AG08396 (cell line): Measurements from ENCODE around the gene ABCA6.
"Not testable (repeated sequence)": the region's sequence is repeated elsewhere in the genome, so short reads cannot be mapped to it uniquely, and the experiment has no call there.

Experiments used
- DNase-seq: peaks from one replicate; pipeline ENCODE4 v3.0.0; 2012; ENCODE audit warnings: low spot score, mixed read lengths

Gene ABCA6, protein sequence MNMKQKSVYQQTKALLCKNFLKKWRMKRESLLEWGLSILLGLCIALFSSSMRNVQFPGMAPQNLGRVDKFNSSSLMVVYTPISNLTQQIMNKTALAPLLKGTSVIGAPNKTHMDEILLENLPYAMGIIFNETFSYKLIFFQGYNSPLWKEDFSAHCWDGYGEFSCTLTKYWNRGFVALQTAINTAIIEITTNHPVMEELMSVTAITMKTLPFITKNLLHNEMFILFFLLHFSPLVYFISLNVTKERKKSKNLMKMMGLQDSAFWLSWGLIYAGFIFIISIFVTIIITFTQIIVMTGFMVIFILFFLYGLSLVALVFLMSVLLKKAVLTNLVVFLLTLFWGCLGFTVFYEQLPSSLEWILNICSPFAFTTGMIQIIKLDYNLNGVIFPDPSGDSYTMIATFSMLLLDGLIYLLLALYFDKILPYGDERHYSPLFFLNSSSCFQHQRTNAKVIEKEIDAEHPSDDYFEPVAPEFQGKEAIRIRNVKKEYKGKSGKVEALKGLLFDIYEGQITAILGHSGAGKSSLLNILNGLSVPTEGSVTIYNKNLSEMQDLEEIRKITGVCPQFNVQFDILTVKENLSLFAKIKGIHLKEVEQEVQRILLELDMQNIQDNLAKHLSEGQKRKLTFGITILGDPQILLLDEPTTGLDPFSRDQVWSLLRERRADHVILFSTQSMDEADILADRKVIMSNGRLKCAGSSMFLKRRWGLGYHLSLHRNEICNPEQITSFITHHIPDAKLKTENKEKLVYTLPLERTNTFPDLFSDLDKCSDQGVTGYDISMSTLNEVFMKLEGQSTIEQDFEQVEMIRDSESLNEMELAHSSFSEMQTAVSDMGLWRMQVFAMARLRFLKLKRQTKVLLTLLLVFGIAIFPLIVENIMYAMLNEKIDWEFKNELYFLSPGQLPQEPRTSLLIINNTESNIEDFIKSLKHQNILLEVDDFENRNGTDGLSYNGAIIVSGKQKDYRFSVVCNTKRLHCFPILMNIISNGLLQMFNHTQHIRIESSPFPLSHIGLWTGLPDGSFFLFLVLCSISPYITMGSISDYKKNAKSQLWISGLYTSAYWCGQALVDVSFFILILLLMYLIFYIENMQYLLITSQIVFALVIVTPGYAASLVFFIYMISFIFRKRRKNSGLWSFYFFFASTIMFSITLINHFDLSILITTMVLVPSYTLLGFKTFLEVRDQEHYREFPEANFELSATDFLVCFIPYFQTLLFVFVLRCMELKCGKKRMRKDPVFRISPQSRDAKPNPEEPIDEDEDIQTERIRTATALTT (N-terminal part only)

DNA sequence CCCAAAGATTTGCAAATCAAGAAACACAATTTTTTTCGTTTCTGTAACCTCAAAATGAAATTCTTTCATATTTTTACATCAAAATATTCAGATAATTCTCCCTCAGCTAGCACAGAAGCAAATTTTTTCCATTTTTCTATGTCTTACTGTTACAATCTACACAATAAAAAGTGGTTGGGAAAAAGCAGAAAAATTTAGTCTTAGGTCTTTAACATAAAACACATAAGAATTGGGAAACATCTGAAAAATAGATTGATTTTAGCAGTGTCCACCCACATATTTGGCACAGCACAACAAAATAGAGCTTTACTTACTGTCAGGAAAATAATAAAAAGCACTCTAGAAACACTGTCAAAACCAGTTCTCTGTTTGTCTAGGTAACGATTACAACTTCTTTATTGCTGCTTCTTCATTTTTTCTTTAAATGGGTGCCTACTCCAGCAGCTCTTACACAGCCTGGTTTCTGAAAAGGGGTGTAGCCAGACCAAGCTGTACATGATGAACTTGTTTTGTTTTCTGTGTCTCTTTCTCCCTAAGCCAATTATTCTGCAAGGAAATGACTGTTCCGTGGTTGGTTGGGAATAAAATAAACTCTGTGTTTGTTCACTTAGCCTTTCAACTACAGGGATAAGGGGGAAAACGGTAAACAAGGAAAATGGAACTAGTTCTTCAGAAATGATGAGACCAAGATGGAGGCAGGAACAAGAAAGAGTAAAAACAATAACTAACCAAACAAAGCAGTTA lies at the start of gene ABCA6:
TSS of gene ABCA6 (minus strand) at position 465 of the 744 bp plus-strand sequence. CDS start 1,192 bp downstream, outside the sequence.
- peak; percentile 10 for DNase-seq

DNA sequence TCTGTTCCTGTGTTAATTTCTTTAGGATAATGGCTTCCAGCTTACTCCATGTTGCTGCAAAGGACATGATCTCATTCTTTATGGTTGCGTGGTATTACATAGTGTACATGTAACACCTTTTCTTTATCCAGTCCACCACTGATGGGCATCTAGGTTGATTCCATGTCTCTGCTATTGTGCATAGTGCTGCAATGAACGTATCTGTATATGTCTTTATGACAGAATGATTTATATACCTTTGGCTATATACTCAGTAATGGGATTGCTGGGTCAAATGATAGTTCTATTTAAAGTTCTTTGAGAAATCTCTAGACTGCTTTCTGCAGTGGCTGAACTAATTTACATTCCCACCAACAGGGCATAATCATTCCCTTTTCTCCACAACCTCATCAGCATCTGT lies 47.1 kb upstream of the ABCA6 start:
- no peak for DNase-seq

DNA sequence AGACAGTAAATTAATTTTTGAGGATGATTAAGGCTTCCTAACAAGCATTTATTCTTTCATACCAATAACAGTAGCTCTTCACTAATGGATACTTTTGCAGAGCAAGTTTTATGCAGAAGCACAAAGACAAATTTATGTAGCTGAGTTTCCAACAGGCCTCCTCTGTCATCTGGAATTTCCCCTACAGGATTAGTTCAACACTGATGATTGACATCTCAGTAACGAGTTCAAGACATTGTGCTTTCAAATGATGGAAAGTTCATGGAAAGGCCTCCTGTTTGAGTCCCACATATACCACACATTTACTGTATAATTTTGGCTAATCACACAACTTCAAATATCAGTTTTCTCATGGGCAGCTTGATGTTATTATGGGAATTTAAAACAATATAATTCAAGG lies 46.4 kb upstream of the ABCA6 start:
- no peak for DNase-seq

DNA sequence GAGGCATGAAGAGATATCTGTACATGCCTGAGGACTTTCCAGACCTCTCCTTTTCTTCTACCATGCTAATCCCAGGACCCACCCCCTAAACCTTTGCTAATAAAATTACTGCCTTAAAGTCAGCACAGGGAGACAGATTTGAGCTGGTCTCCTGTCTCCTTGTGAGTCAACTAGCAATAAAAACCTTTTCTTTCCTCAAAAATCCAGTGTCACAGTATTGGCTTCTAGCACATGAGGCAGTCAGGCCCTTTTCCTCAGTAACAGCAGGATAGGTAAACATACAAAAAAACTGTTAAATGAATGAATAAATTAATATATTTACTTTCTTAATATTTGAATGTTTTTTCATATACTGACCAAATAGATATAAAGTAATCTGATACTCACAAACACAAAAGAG lies 45.6 kb upstream of the ABCA6 start:
- no peak for DNase-seq

DNA sequence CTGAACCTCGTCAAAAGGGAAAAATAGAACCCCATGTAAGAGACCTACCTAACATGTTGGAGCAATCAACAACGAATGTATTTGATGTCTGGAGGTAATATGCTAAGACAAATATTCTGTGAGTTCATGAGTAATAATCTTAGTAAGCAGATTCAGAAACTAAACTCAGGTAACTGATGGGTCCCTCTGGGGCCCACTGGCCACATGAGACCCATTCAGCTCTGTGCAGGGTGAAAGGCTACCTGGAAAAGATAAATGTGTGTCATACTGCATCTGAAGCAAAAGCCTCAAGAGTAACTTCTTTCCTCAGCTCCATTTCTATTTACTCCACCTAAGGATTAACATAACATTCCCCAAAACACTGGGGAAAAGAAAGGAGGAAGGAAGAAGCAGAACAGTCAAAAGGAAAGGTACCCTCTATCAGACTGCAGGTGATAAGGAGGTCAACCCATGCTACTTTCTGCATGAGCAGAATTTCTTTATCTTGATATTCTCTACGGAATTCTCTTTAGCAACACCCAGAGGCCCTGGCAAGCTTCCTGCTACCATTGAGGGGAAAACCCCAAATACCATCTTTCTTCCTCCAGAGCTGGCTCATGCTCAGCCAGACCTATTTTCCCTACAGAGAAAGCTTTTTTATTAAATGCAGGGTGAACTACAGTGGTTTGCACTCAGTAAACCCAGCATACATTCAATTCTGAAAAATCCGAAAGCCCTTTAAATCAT lies 37.7 kb upstream of the ABCA6 start:
- no peak for DNase-seq

DNA sequence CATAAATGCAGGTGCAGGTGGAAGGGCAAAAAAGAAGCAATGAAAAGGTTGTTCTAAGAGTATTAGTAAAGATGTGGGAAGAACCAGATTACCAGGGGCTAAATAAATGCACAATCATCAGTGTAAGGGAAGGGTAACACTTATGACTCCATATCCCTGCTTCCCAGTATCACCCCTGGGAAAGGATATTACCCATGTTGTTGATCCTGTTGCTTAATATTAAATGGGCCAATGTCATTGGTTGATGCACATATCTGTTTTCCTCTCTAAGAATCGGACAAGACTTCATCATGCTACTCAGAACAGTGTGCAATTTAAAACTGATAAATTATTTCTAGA lies 34.7 kb upstream of the ABCA6 start:
- no peak for DNase-seq

DNA sequence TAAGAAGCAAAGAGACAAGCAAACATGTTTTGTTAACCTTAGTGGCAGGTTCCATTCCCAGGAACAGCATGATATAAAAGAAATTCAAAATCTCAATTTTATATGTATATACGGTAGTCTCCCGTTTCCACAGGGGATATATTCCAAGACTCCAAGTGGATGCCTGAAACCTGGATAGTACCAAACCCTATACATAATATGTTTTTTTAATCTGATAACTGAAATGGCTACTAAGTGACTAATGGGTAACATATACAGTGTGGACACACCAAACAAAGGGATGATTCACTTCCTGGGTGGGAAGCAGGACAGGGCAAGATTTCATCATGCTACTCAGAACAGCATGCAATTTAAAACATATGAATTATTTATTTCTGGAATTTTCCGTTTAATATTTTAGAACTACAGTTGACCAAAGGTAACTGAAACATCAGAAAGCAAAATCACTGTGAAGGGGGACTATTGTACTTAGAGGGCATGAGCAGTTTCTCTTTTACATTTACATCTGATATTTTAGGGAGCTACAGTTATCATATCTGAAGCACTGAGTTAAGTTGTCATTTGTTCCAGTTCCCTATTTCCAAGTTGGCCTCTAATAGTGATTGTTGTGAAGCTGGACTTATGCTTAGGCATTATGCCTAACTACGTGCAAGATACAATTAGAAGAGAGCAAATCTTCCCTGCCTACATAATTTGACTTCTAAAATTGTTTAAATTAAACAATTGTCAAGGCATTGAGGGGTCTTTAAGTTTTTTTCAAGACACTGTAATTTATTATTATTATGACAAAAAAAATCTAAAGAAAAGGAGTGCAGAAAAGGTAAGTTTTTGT lies 34.1 kb upstream of the ABCA6 start:
- peak; percentile 12 for DNase-seq

DNA sequence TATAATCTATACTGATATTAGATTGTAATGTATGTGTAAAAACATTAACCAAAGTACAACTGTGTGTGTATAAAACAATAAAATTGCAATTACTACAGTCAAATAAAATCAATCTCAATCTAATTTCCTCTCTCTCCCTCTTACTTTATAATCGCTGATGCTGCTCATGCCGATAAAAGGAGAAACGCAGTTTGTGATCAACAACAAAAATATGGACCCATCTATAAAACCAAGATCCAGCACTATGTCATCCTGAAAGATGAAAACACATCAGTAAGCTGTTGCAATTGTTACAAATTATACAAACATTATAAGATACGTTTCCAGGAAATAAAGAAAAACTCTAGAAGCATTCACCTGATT lies 33.5 kb upstream of the ABCA6 start:
- no peak for DNase-seq

DNA sequence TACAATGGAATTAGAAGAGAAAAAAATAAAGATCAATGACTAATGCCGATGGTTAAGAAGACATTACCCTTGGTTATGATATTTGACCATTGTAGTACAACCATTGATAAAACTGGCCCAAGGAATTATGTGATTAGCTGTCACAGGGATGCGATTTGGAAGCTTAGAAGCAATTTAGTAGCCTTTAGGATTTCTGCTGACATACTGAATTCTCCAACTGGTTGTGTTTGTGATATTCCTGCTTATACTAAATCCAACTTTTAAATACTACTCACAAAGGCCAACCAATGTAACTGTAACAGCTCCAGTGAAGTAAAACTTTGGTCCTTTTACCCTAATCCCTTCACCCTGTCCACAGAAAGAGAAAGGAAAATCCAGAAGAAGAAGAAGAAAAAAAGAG lies 31.4 kb upstream of the ABCA6 start:
- no peak for DNase-seq

DNA sequence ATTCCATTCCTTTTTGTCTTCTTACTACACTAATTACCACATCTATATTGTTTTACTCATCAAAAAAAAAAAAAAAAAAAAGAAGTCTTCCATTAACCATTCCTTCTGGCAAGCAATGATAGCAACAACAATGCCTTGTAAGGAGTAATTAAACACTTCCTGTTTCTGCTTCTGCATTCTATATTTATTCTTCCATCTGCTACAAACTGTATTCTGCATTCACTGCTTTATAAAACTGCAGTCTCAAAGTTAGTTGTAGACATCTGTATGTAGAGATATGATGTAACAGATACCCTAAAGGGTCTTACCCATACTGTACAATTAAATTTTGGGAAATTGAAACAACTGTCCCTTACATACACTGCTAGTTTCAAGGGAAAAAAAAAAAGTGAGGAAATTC lies 28.7 kb upstream of the ABCA6 start:
- DNase-seq: no peak

DNA sequence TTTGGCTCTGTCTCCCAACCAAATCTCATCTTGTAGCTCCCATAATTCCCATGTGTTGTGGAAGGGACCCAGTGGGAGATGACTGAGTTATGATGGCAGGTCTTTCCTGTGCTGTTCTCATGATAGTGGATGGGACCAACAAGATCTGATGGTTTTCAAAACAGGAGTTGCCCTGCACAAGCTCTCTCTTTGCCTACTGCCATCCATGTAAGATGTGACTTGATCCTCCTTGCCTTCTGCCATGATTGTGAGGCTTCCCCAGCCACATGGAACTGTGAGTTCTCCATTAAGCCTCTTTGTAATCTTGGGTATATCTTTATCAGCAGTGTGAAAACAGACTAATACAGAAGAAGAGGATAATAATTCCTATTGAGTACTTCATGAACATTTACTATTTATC lies 26.9 kb upstream of the ABCA6 start:
- not testable (repeated sequence) for DNase-seq

DNA sequence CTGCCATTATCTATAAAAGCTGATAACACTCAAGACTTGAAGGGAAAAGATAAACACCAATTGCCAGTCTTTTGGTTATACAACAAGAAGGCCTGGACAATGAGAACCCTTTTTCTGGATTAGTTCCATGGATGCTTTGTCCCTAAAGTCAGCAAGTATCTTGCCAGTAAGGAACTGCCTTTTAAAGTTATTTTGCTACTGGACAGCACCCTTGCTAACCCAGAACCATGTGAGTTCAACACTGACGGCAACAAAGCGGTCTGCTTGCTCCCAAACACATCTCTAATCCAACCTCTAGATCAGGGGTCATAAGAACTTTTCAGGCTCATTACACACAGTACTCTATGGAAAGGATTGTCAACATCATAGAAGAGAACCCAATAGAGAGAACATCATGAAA lies 25.3 kb upstream of the ABCA6 start:
- DNase-seq: no peak

DNA sequence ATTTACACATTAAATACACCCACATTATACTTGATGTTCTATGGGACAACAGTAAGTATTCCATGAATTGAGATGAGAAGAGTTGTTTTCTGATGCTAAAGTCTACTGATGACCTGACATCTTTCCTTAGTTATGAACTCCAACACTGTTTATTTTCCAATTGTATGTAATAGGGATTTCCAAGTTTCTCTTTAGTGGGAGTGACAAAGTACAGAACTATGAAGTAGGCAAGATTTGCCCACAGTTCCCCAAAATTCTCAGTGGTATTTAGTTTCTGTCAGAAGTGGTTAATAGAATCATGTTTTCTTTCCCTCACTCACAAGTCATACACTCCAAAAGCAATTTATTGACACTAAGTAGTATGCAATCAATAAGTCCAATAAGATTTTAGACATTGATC lies 22.5 kb upstream of the ABCA6 start:
- no peak for DNase-seq

DNA sequence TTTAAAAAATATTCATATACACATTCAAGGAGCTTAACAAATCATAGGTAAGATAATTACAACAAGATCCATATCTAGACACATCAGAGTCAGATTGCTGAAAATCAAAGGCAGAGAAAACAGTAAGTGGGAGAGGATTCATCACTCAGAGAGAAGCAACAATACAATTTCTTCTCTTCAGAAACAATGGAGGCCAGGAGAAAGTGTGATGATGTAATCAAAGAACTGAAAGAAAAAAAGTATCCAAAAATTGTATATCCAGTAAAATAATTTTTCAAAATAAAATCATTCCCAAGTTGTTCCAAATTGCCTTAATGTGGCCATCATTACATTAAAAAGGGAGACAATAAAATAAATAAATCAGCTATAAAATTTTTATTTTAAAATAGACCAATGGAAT lies 17.7 kb upstream of the ABCA6 start:
- no peak for DNase-seq

DNA sequence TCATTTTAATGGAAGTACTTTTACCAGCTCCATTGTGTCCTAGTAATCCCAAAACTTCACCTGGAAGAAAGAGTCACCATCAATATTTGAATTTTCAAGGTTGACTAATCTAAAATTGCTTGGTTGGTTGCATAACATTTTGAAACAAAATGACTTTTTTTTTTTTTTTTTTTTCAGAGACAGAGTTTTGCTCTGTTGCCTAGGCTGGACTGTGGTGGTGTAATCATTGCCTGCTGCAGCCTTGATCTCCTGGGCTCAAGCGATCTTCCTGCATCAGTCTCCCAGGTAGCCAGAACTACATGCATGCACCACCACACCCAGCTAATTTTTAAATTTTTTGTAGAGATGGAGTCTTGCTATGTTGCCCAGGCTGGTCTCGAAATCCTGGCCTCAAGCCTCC lies 12.6 kb upstream of the ABCA6 start:
- no peak for DNase-seq

DNA sequence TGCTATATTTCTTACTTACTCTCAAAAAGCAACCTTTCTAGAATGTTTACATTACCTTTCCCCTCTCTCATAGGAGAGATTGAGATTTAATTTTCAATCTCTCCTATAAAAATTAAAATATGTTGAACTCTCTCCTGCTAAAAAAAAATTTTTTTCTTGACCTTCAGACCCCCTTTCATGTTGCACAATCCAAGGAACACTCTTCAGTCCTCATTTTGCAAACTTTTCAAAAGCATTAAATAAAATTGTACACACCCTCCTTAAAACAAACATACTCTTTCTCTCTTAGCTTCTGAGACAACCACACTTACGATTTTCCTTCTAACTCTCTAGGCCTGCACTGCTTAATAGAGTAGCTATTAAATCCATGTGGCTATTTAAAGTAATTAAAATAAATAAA lies 8.6 kb upstream of the ABCA6 start:
- DNase-seq: no peak

DNA sequence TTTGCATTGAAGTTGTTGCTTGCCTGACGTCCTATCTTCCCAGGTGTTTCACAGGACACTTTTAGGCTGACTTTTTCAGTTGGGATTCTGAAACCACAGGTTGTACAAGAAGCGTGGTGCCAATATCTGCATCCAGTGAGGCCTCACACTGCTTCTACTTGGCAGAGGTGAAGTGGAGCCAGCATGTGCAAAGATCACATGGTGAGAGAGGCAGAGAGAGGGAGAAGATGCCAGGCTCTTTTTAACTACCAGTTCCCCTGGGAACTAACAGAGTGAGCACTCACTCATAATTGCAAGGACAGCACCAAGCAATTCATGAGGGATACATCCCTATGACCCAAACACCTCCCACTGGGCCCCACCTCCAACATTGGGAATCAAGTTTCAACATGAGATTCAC lies 5.8 kb upstream of the ABCA6 start:
- no peak for DNase-seq

DNA sequence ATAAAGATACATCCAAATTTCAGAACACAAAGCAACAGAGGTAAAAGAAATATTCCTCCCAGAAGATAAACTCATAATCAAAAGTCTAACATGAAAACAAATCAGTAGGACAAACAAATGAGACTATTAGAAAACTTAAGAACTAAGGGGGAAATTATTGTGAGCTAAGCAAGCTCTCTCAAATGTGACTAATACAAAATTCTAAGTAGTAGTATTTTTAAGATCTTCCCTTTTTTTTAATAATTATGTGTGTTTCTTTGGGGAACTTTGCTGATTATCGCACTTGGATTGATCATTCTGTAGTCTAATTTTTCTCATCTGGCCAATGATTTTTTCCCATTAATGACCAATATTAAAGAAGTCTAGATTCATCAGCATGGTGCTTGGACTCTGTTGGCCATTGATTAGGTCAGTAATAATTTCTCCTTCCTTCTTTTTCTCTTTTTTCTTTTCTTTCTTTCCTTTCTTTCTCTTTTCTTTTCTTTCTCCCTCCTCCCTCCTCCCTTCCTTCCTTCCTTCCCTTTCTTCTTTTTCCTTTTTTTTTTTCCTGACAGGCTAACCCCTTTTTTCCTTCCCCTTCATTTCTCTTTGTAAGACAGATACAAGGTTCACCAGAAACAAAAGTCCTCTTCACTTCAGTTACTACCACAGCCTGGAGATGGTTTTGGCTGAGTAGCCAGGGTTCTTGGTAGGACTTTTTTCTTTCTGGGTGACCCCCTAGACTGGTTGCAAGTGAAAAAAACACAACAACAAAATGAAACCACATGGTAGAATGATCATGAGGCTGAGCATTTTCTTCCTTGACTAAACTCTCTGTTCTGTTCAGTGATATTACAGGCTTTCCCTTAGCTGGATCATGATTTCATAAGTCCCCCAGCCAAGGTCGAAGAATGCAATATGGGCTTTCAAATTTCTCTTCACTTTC lies 2.9 kb upstream of the ABCA6 start:
- DNase-seq: no peak

DNA sequence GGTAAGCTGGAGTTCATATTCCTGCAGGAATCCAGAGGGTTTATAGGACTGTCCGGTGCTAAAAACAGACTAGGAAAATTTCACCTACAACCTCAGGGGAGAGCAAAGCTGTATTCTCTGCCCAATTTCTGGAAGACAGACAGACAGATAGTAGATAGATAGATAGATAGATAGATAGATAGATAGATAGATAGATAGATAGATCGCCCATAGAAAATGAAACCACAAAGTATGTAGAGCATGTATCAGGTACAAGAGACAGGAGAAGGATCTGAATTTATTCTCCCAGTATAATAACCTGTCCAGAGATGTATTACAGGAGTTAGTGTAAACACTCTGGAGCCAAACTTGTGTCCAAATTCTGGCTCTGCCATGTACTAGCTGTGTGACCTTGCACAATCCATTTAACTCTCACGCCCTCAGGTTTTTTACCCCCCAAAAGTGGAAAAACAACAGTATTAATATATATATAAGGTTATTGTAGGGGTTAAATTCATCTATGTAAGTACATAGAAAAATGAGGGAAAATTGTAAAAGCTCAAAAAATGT lies 2.1 kb upstream of the ABCA6 start:
- no peak for DNase-seq
